Articular chondrocyte of knee joint (primary cell): ENCODE results near the gene SUGP2. TPM values are rescaled to one million over a fixed set of nuclear protein-coding genes. Genes with fewer than 3 reads are reported as not detected.

ENCODE experiments used
- total RNA-seq: library from RNA; depleted of rRNA; stranded (reverse); fragments of >200 nt; gene quantifications from 2 replicates; pipeline ENCODE4 v1.2.3, GENCODE V29; 2012

SUGP2 gene
- total RNA-seq = 34.7 and 35.5 TPM in 2 replicates

DNA sequence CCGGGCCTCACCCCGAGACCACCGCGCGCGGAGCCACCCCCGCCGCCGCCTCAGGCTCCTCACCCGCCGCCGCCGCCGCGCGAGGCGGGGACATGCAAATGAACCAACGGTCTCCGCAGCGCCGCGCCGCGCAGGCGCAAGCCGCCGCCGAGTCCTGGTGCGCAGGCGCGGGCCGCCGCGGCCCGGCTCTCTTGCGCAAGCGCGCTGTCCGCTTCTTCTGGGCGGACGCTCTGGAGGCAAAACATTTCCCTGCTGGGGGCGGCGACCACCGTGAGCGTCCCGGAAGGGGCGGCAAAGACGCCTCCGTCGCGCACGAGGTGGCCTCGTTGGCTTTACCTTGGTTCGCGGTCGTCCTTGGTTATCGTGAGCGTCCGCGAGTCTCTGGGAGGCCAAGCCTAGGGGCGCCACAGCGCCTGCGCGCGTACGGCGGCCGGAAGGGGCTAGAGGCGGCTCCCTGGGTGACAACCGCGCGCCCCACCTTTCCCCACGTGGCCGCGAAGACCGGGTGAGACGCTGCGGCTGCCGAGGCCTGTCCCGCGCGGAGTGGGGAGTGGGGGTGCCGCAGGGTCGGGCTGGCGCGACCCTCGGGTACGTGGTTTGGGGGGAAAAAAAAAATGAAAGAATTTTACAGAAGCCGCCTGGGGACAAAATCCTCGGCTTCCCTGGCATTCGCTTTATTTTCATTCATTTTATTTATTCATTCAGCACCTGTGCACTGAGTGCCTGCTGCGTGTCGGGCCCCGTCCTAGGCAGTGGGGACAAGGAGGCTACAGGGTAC lies at the start of gene SUGP2, which contains the start of gene ARMC6:
Gene SUGP2, minus strand, starts transcription at position 92 of the 778 bp plus-strand sequence. CDS start 2,446 bp downstream, outside the sequence.
Gene ARMC6, plus strand, starts transcription at position 178 of the 778 bp plus-strand sequence. CDS start 607 bp downstream, outside the sequence.

GRCh38 chr19:19063183-19064097 lies 30.1 kb upstream of the SUGP2 start, which contains the start of gene SLC25A42:
TSS of gene SLC25A42 (plus strand) at chr19:19063994. CDS start at chr19:19096125, 32,131 bp downstream.

Other genes with a start within 250 kb of the SUGP2 start
- gene COMP, start 242.2 kb downstream of the SUGP2 start, total RNA-seq = 95.9 and 107 TPM in 2 replicates
- 53.5 and 55.3 TPM in 2 replicates for gene UPF1, start 201.6 kb downstream of the SUGP2 start, total RNA-seq
- 0.11 and 0.13 TPM in 2 replicates for gene CERS1, start 137.4 kb downstream of the SUGP2 start, total RNA-seq
- gene COPE, start 114.1 kb downstream of the SUGP2 start, total RNA-seq = 136 and 148 TPM in 2 replicates
- gene DDX49, start 113.8 kb downstream of the SUGP2 start, total RNA-seq = 37.9 and 38.4 TPM in 2 replicates
- gene HOMER3, start 92.3 kb downstream of the SUGP2 start, total RNA-seq = 52.5 and 60.0 TPM in 2 replicates
- 21.5 and 25.6 TPM in 2 replicates for gene ARMC6, start 86 bp upstream of the SUGP2 start, total RNA-seq
- gene SLC25A42, start 30.5 kb upstream of the SUGP2 start, total RNA-seq = 5.0 and 5.6 TPM in 2 replicates
- gene TMEM161A, start 105.0 kb upstream of the SUGP2 start, total RNA-seq = 11.1 and 12.8 TPM in 2 replicates
- 0.26 TPM in 1 of 2 replicates, not detected in the other for gene MEF2B, start 136.7 kb upstream of the SUGP2 start, total RNA-seq
- gene BORCS8, start 158.6 kb upstream of the SUGP2 start, total RNA-seq = 10.3 and 12.3 TPM in 2 replicates
- gene RFXANK, start 158.7 kb upstream of the SUGP2 start, total RNA-seq = 32.1 and 32.4 TPM in 2 replicates
- 3.7 and 5.9 TPM in 2 replicates for gene NR2C2AP, start 169.9 kb upstream of the SUGP2 start, total RNA-seq
- not detected in 2 replicates for gene NCAN, start 178.4 kb upstream of the SUGP2 start, total RNA-seq
- gene TM6SF2, start 239.8 kb upstream of the SUGP2 start, total RNA-seq = 0.65 TPM in 2 replicates